Coronary artery (tissue), 2 donors: ENCODE data around the gene ANTKMT.

Source experiments
- DNase-seq: peaks from one replicate; pipeline ENCODE4 v3.0.0-alpha.2; 2017; ENCODE audit warnings: low spot score
- H3K27ac ChIP-seq, 2 donors: fragments of 200-600 bp; sonication (generic); one replicate each; pipeline ENCODE4 v1.5.1; 2016 to 2019
- H3K4me3 ChIP-seq: fragments of 200-600 bp; sonication (generic); 2 replicates; pipeline ENCODE4 v1.5.1; 2016; ENCODE audit warnings: mild to moderate bottlenecking, moderate library complexity
- CTCF ChIP-seq: fragments of 200-600 bp; sonication (generic); IDR thresholded peaks from one replicate; pipeline ENCODE4 v1.5.1; 2019; ENCODE audit warnings: antibody characterized with exemption

ANTKMT gene

GRCh38 chr16:733382-734207 lies 12.6 kb downstream of the ANTKMT start:
- Histone ChIP-seq H3K4me3 (no peak overlapping the region), H3K27ac (no peak overlapping the region)
- TF ChIP-seq CTCF: no peak
- no peak for DNase-seq

DNA sequence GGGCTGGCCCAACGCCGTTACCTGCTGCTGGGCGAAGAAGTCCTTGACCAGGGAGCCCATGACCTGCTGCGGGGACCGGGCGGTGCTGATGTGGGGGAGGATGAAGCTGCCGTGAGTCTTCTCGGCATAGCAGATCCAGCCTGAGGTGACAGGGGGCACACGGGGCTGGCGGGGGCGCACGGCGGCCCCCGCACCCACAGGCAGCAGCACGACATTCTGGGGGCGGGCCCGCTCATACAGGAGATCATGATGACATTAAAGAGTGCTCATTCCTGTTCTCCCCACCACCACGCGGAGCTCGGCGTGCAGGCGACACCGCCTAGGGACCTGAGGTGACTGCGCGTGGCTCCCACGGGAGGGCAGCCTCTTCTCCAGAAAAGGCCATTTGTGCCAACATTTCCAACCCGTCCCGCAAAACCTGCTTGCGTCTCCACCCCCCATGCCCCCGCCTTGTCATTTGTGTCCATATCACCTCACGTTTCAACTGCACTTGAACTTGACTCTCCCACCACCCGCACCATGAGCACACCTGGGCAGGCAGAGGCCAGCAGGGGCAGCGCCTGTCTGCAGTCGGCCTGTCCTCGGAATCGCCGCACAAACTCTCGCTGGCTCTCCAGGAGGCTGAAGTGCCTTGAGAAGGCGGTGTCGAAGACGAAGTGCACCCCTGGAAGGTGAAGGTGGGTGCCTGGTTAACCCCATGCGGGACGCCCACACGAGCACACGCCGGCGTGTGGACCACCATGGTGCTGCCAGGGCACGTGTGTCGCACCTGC lies 13.4 kb downstream of the ANTKMT start:
- no peak for DNase-seq
- Histone ChIP-seq H3K4me3 (no peak overlapping the region), H3K27ac (no peak overlapping the region)
- TF ChIP-seq CTCF: no peak

GRCh38 chr16:734981-735881 lies 14.3 kb downstream of the ANTKMT start:
- TF ChIP-seq CTCF: no peak
- no peak for DNase-seq
- Histone ChIP-seq H3K4me3 (no peak overlapping the region), H3K27ac (no peak overlapping the region)

- TF ChIP-seq CTCF: no peak
- H3K27ac ChIP-seq: no peak overlapping the region
- no peak overlapping the region for H3K4me3 ChIP-seq
- DNase-seq: no peak
These were observed 15.1 kb downstream of the ANTKMT start for GRCh38 chr16:735982-736453.

- TF ChIP-seq CTCF: no peak
- no peak for DNase-seq
These were observed 16.1 kb downstream of the ANTKMT start for GRCh38 chr16:736936-737481.

More at GRCh38 chr16:736936-737481, 16.1 kb downstream of the ANTKMT start:
- H3K27ac ChIP-seq: no peak overlapping the region
- no peak overlapping the region for H3K4me3 ChIP-seq
